HCT116 (cell line): Measurements from ENCODE around the gene GARS1. TPM values are rescaled to one million over a fixed set of nuclear protein-coding genes. Genes with fewer than 3 reads are reported as not detected.

ENCODE experiments used
- ATAC-seq: fragments of 200-7000 bp; cut with Tn5 transposase; 2 replicates; pipeline ENCODE4 v1.9.1; 2020; ENCODE audit warnings: mild to moderate bottlenecking, moderate library complexity
- BruUV-seq: library from RNA; stranded (reverse); fragments of 400-500 nt; replicated peaks from 2 replicates; lab custom pipeline; 2021; lab: Mats Ljungman, UMichigan
- CTCF ChIA-PET: fragments of 300-600 bp; sonication (Branson Sonifier 250); formaldehyde crosslinking; loops from one replicate; lab custom pipeline; 2021; ENCODE audit warnings: antibody characterized with exemption; lab: Charles Lee
- POLR2A ChIA-PET: fragments of 300-600, 350-600 bp; sonication (Branson Sonifier 250); formaldehyde crosslinking; loops from one replicate; lab custom pipeline; 2021; ENCODE audit warnings: antibody characterized with exemption; lab: Charles Lee
- RAD21 ChIA-PET, 2 experiments: fragments of 300-600 bp; sonication (Branson Sonifier 250); formaldehyde crosslinking; loops; one replicate each; lab custom pipeline; 2023; ENCODE audit warnings: low total read pairs in 2 of 2; ENCODE audit not compliant: uncharacterized antibody in 2 of 2, unreplicated experiment in 2 of 2, low non-redundant PET in 1 of 2; lab: Charles Lee
- DNase-seq: peaks from one replicate; pipeline ENCODE4 v3.0.0-alpha.2; 2010; ENCODE audit warnings: low read depth, low spot score
- H2AFZ ChIP-seq: fragments of 200-600 bp; shearing (Covaris generic), sonication (generic); 2 replicates; pipeline ENCODE4 v1.6.1; 2017; ENCODE audit warnings: low read depth, mixed run types, mixed read lengths, antibody characterized with exemption, low read length; ENCODE audit not compliant: poor library complexity, severe bottlenecking
- H3K27ac ChIP-seq: 2 replicates; pipeline ENCODE4 v1.5.1; 2012; ENCODE audit warnings: low read depth, low read length
- H3K27me3 ChIP-seq: fragments of 200-600 bp; sonication (generic); 2 replicates; pipeline ENCODE4 v1.6.1; 2016; ENCODE audit warnings: mixed run types, low read length, mixed read lengths; ENCODE audit not compliant: insufficient read depth
- H3K36me3 ChIP-seq, 2 experiments: fragments of 200-500 bp in 1 of 2; fragments of 200-600 bp in 1 of 2; sonication (Bioruptor generic) in 1 of 2; sonication (generic) in 1 of 2; 2 replicates each; pipeline versions ENCODE4 v1.5.1 to v1.6.1; 2014 to 2016; ENCODE audit warnings: low read length in 2 of 2, inconsistent platforms in 1 of 2, mixed read lengths in 1 of 2, mixed run types in 1 of 2; ENCODE audit not compliant: insufficient read depth in 2 of 2, control insufficient read depth in 1 of 2
- H3K4me1 ChIP-seq, 2 experiments: fragments of 200-600 bp in 1 of 2; sonication (generic) in 1 of 2; 2 replicates each; pipeline versions ENCODE4 v1.5.1 to v1.6.1; 2012 to 2017; ENCODE audit warnings: low read length in 2 of 2, inconsistent platforms in 1 of 2, mild to moderate bottlenecking in 1 of 2, mixed read lengths in 1 of 2, mixed run types in 1 of 2, moderate library complexity in 1 of 2; ENCODE audit not compliant: insufficient read depth in 2 of 2, control insufficient read depth in 1 of 2
- H3K4me2 ChIP-seq: fragments of 200-600 bp; sonication (generic); 2 replicates; pipeline ENCODE4 v1.6.1; 2017; ENCODE audit warnings: mixed run types, low read length, mixed read lengths
- H3K4me3 ChIP-seq, 2 experiments: fragments of 200-600 bp in 1 of 2; sonication (generic) in 1 of 2; replicated peaks in 1 of 2; 2 replicates each; pipeline ENCODE4 v1.5.1; 2011 to 2016; ENCODE audit warnings: low read length in 2 of 2, control low read depth in 1 of 2, low read depth in 1 of 2, mild to moderate bottlenecking in 1 of 2, mixed read lengths in 1 of 2, mixed run types in 1 of 2
- H3K79me2 ChIP-seq: fragments of 200-600 bp; sonication (generic); 2 replicates; pipeline ENCODE4 v1.6.1; 2017; ENCODE audit warnings: mild to moderate bottlenecking, mixed run types, low read length, moderate library complexity, mixed read lengths; ENCODE audit not compliant: insufficient read depth
- H3K9ac ChIP-seq: fragments of 200-600 bp; sonication (generic); 2 replicates; pipeline ENCODE4 v1.6.1; 2016; ENCODE audit warnings: low read length, mixed read lengths
- H3K9me2 ChIP-seq: fragments of 200-600 bp; sonication (generic), shearing (Covaris generic); 2 replicates; pipeline ENCODE4 v1.6.1; 2017; ENCODE audit warnings: mixed run types, mild to moderate bottlenecking, moderate library complexity; ENCODE audit not compliant: insufficient read depth
- H3K9me3 ChIP-seq, 2 experiments: fragments of 200-500 bp in 1 of 2; fragments of 200-600 bp in 1 of 2; sonication (Bioruptor generic) in 1 of 2; sonication (generic) in 1 of 2; 2 replicates each; pipeline ENCODE4 v1.6.1; 2014 to 2017; ENCODE audit warnings: low read length in 2 of 2, mixed read lengths in 2 of 2, inconsistent platforms in 1 of 2, low read depth in 1 of 2, mild to moderate bottlenecking in 1 of 2, mixed run types in 1 of 2, moderate library complexity in 1 of 2; ENCODE audit not compliant: control insufficient read depth in 1 of 2, insufficient read depth in 1 of 2
- H4K20me1 ChIP-seq: fragments of 200-600 bp; sonication (generic), shearing (Covaris generic); 2 replicates; pipeline ENCODE4 v1.6.1; 2017; ENCODE audit warnings: mixed run types, mild to moderate bottlenecking, moderate library complexity; ENCODE audit not compliant: insufficient read depth
- CBX3 ChIP-seq: IDR thresholded peaks from 2 replicates; pipeline ENCODE4 v1.6.1; 2012; ENCODE audit warnings: low read depth
- CEBPB ChIP-seq: IDR thresholded peaks from 2 replicates; pipeline ENCODE4 v1.6.1; 2012; ENCODE audit warnings: low read depth
- EGR1 ChIP-seq: IDR thresholded peaks from 2 replicates; pipeline ENCODE4 v1.6.1; 2012; ENCODE audit warnings: low read depth
- EZH2phosphoT487 ChIP-seq: fragments of 200-600 bp; IDR thresholded peaks from 2 replicates; pipeline ENCODE4 v1.6.1; 2018; ENCODE audit warnings: antibody characterized with exemption, borderline replicate concordance
- FOSL1 ChIP-seq: IDR thresholded peaks from 2 replicates; pipeline ENCODE4 v1.6.1; 2012; ENCODE audit warnings: low read depth
- MAX ChIP-seq: IDR thresholded peaks from 2 replicates; pipeline ENCODE4 v1.6.1; 2012
- POLR2A ChIP-seq: IDR thresholded peaks from 2 replicates; pipeline ENCODE4 v1.7.0; 2011; ENCODE audit warnings: borderline replicate concordance; ENCODE audit not compliant: insufficient read depth, insufficient read length; ENCODE audit errors: extremely low read depth
- POLR2AphosphoS5 ChIP-seq: IDR thresholded peaks from 2 replicates; pipeline ENCODE4 v1.6.1; 2011; ENCODE audit warnings: mild to moderate bottlenecking, low read depth, low read length, moderate library complexity
- RAD21 ChIP-seq: IDR thresholded peaks from 2 replicates; pipeline ENCODE4 v1.6.1; 2012; ENCODE audit warnings: low read depth, mild to moderate bottlenecking
- TCF7L2 ChIP-seq: IDR thresholded peaks from 2 replicates; pipeline ENCODE4 v1.7.0; 2011; ENCODE audit warnings: borderline replicate concordance, inconsistent platforms; ENCODE audit not compliant: insufficient read depth, insufficient read length; ENCODE audit errors: extremely low read depth
- YY1 ChIP-seq: IDR thresholded peaks from 2 replicates; pipeline ENCODE4 v1.6.1; 2011; ENCODE audit warnings: low read length, low read depth, moderate library complexity, mild to moderate bottlenecking; ENCODE audit not compliant: insufficient replicate concordance; ENCODE audit errors: extremely low read depth
- ZFX ChIP-seq: fragments of 450-650 bp; IDR thresholded peaks from 2 replicates; pipeline ENCODE4 v1.6.1; 2017
- ZNF274 ChIP-seq: fragments of 200-500 bp; sonication (Bioruptor generic); IDR thresholded peaks from 2 replicates; pipeline ENCODE4 v1.6.1; 2014; ENCODE audit warnings: mild to moderate bottlenecking, low read depth, low read length, inconsistent platforms
- intact Hi-C: fragments of 100-400 bp; cut with micrococcal nuclease; formaldehyde crosslinking; loops from 2 replicates; pipeline ENCODE4 v1.10.0; 2022
- total RNA-seq: library from RNA; stranded (reverse); gene quantifications from one replicate; pipeline ENCODE4 v1.2.1, GENCODE V29; 2021; ENCODE audit not compliant: unreplicated experiment
- TF ChIP-seq, protein P1 (sequence below): IDR thresholded peaks from 2 replicates; pipeline ENCODE4 v1.6.1; 2011; ENCODE audit warnings: mild to moderate bottlenecking, low read length, moderate library complexity; ENCODE audit not compliant: insufficient replicate concordance; ENCODE audit errors: extremely low read depth
- TF ChIP-seq, protein P2 (sequence below): IDR thresholded peaks from 2 replicates; pipeline ENCODE4 v1.6.1; 2012

The GARS1 gene
- total RNA-seq, 1 experiment from 2014 or later = 329 TPM

DNA sequence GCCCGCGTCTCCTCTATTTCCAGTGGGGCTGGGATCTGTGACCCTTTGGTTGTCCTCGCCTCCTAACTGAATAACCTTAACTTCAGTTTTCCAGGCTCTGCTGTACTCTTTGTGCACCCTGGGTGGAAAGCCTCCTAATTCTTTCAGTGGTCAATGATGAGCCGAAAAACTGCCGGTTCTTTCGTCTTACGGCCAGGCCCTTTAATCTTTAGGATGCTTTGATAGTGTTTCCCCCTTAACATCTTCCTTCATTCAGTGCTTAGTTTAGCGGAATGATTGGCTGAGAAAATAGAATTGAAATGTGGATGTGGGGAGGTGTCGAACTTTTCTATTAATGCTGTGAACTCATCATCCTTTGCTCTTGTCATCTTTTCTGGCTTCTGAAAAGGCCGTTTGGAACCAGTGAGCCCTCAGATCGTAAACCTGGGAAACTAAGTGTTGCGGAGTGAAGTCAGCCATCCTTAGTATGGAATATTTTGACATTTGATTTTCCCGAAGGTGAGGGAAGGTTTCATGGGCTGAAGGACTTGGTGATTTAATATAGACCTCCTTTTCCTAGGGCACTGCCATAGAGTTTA is 847 bp downstream of the GARS1 start:
- Histone ChIP-seq H3K79me2 (peaks cover 84% of the 10 kb centered on the region), H3K9me3 (no peaks in the 10 kb centered on the region), H4K20me1 (no peaks in the 10 kb centered on the region), H3K4me2 (peak overlapping the region; percentile 96), H3K36me3 (peaks cover 6 to 21% of the 10 kb centered on the region in 2 experiments), H3K4me1 (peaks cover 5 to 16% of the 10 kb centered on the region in 2 experiments; a peak in 3 of 4 replicates), H3K4me3 (peak overlapping the region; percentile 88 to 98), H2AFZ (no peak overlapping the region), H3K27ac (peak overlapping the region; percentile 92), H3K27me3 (no peaks in the 10 kb centered on the region), H3K9me2 (no peaks in the 10 kb centered on the region), H3K9ac (peak overlapping the region; percentile 84)
- DNase-seq (no peak), ATAC-seq (no peak)
- ChIA-PET POLR2A (no interaction called here), CTCF (no interaction called here), RAD21 (no interaction called here)
- intact Hi-C loops = loop anchor here (10.0 kb wide), 1 partner anchor 1899 kb away; the partner anchor contains the start of genes AVL9 and LSM5
- BruUV-seq = TSS peak; percentile 49
- no peak for TF ChIP-seq CEBPB
- TF ChIP-seq EZH2phosphoT487 = no peak
- TF ChIP-seq POLR2AphosphoS5 = no peak; the same call in 1 of the 2 replicates
- TF ChIP-seq ZFX = no peak
- no peak for TF ChIP-seq EGR1
- TF ChIP-seq CBX3 = no peak
- no peak for TF ChIP-seq MAX
- no peak for TF ChIP-seq RAD21
- no peak for TF ChIP-seq YY1
- TF ChIP-seq, protein P1, sequence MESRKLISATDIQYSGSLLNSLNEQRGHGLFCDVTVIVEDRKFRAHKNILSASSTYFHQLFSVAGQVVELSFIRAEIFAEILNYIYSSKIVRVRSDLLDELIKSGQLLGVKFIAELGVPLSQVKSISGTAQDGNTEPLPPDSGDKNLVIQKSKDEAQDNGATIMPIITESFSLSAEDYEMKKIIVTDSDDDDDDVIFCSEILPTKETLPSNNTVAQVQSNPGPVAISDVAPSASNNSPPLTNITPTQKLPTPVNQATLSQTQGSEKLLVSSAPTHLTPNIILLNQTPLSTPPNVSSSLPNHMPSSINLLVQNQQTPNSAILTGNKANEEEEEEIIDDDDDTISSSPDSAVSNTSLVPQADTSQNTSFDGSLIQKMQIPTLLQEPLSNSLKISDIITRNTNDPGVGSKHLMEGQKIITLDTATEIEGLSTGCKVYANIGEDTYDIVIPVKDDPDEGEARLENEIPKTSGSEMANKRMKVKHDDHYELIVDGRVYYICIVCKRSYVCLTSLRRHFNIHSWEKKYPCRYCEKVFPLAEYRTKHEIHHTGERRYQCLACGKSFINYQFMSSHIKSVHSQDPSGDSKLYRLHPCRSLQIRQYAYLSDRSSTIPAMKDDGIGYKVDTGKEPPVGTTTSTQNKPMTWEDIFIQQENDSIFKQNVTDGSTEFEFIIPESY = no peak
- TF ChIP-seq, protein P2, sequence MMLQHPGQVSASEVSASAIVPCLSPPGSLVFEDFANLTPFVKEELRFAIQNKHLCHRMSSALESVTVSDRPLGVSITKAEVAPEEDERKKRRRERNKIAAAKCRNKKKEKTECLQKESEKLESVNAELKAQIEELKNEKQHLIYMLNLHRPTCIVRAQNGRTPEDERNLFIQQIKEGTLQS = no peak
- TF ChIP-seq ZNF274 = no peak
- TF ChIP-seq POLR2A = no peak
- TF ChIP-seq TCF7L2 = no peak
- TF ChIP-seq FOSL1 = no peak
